HEK293 (cell line): ENCODE measurements around the gene PHYH.

Source experiments
- MZF1 ChIP-seq: fragments of 450-650 bp; formaldehyde crosslinking; IDR thresholded peaks from 2 replicates; pipeline ENCODE4 v1.5.1; 2017; ENCODE audit warnings: missing biosample characterization, missing genetic modification characterization, borderline replicate concordance
- RBAK ChIP-seq: fragments of 450-650 bp; formaldehyde crosslinking; IDR thresholded peaks from 2 replicates; pipeline ENCODE4 v1.5.1; 2016; ENCODE audit warnings: missing biosample characterization, missing genetic modification characterization
- ZNF114 ChIP-seq: fragments of 450-650 bp; formaldehyde crosslinking; IDR thresholded peaks from 2 replicates; pipeline ENCODE4 v1.5.0; 2017; ENCODE audit warnings: missing biosample characterization, missing genetic modification characterization
- ZNF626 ChIP-seq: fragments of 450-650 bp; sonication (Bioruptor Pico); formaldehyde crosslinking; IDR thresholded peaks from 2 replicates; pipeline ENCODE4 v1.5.1; 2018; ENCODE audit warnings: missing biosample characterization, missing genetic modification characterization, inconsistent platforms

DNA sequence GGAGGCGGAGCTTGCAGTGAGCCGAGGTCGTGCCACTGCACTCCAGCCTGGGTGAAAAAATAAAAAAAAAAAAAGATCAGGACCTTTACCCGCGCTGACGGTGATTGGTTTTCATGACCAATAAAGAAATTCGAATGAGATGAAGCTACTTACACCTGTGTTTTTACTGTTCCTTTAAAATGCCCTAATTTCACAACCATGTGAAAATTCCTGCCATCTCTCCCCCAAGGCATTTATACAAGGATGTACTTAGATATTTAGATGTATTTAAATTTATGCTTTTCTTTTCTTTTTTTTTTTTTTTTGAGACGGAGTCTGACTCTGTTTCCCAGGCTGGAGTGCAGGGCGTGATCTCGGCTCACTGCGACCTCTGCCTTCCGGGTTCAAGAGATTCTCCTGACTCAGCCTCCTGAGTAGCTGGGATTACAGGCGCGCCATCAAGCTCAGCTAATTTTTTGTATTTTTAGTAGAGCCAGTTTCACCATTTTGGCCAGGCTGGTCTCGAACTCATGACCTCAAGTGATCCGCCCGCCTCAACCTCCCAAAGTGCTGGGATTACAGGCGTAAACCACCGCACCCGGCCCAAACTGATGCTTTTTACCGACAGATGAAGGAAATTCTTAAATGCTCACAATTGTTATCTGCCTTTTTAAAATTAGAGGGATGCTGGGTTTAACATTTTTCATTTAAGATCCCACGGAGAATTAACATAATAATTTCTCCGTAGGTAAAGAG is 3.1 kb upstream of the PHYH start:
- TF ChIP-seq MZF1 (tag by site-specific recombination), result no peak
- TF ChIP-seq ZNF114 (tag by site-specific recombination), result no peak
- TF ChIP-seq ZNF626 (tag by site-specific recombination), result no peak
- TF ChIP-seq RBAK (tag by site-specific recombination), result no peak
